ENCODE results near the gene TRAF7.
"Not testable (repeated sequence)": the region's sequence is repeated elsewhere in the genome, so short reads cannot be mapped to it uniquely, and the experiment has no call there.

TRAF7 gene

DNA sequence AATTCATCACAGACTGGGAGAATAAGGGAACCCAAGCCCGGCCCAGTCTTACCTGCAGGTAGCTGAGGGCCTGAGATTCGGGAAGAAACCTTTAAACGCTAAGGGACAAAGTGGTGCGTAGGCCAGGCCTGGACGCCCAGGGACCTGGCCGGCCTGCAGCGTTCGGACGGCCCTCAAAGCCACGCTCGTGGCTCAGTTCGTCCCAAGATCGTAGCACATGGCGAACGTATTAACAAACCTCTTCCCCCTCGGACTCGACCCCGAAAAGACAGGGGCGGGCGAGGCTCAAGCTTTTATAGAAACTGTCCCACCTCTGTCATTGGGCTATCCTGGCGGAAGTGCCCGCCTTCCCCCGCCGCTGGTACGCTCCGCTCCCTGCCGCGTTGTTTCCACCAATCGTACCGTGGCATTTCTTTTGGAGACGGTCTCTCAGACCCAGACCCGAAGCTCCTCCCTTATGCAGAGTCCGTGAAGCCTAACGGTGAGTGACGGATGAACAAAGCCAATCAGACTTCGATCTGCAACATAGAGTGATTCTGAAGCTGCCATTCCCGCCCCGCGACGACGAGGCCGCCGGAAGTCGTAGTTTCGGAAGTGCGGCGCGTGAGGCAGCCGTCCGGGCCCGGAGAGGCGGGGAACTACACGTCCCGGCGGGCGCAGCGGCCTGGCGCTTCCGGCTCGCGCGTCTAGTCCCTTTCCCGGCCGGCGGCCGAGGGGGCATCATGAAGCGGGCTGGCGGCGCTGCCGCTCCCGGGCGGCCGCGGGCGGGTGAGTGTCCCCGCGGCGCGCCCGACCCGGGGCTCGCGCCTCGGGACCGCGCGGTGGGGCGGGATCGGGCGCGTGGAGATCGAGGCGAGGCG is at the start of gene TRAF7:
TRAF7 (plus strand) TSS at position 692 of the 860 bp plus-strand sequence. CDS start 8,139 bp downstream, outside the sequence.
- peak; percentile 99 for DNase-seq

GRCh38 chr16:2106211-2106610 is 49.4 kb upstream of the TRAF7 start:
- not testable (repeated sequence) for DNase-seq

DNA sequence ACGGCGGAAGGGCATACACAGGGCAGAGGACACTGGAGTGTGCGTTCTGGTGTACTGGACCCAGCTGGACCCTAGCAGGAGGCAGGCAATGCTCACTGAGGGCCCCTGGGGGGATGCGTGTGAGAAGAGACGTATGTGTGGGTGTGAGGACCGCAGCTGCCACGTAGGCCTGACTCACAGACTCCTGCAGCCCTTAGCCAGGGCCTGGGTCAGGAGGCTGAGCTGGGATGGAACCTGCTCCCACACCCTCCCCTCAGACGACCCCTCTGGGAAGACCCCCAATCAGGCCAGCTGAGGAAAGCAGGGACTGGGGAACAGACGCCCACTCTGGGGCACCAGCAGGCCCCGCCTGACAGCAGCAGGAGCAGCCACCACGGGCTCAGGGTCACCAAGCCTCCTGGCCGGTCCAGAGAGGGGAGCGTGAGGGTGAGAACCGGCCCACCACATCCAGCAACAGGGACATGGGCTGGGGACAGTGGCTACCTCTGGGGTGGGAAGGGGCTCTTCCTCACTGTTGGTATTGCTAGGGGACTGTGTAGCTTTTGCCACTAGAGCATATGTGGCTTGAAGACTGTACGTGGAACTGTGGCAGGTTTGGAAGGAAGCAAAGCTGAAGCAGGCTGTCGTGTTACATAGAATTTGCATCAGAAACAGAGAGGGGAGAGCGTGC is 48.3 kb upstream of the TRAF7 start:
- not testable (repeated sequence) for DNase-seq

GRCh38 chr16:2107791-2108125 is 47.8 kb upstream of the TRAF7 start:
- DNase-seq: not testable (repeated sequence)

DNA sequence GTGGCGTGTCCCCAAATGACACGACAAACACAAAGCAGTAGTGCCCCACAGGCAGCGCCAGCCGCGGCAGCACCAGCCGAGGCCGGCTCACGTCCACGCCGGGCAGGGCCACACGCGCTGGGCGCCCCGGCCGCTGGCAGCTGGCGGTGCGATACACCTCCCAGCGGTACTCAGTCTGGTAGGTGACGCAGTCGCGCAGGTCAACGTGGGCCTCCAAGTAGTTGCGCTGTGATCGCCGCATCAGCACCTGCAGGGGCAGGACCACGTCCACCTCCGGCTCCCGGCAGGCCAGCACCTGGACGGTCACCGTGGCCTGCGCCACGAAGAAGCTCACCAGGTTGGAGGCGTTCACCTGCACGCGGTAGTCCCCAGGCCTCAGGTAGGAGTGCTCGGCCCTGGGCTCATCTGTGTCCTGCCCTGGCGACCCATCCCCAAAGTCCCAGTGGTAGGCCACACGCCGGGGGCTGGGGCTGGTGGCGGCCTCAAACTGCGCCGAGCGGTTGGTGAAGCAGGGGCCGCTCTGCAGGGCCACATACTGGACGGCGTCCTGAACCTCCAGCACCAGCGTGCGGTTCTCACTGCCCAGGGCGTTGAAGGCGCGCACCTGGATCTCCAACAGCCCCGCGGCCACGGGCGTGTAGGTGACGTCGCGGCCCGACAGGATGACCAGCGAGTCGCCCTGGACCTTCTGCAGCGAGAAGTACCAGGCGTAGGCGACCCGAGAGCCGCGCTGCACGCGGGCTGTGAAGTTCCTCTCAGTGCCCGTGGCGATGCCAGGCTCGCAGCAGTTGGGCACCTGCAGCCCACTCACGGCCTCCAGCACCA is 46.9 kb upstream of the TRAF7 start:
- DNase-seq: not testable (repeated sequence)

DNA sequence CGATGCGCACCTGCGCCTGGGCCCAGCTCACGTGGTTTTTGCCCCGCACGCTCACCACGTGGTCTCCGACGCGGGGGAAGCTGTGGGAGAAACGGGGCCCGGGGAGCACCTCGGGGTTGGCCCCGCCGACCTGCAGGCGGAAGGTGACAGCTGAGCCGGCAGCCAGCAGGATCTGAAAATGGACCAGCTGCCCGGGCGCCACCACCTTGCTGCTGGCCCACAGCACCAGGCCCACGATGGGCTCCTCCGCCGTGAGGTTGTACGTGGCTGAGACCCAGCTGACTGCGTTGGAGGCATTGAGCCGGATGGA is 46.4 kb upstream of the TRAF7 start:
- DNase-seq: not testable (repeated sequence)

- not testable (repeated sequence) for DNase-seq
Observed at GRCh38 chr16:2109872-2110271, 45.7 kb upstream of the TRAF7 start.

DNA sequence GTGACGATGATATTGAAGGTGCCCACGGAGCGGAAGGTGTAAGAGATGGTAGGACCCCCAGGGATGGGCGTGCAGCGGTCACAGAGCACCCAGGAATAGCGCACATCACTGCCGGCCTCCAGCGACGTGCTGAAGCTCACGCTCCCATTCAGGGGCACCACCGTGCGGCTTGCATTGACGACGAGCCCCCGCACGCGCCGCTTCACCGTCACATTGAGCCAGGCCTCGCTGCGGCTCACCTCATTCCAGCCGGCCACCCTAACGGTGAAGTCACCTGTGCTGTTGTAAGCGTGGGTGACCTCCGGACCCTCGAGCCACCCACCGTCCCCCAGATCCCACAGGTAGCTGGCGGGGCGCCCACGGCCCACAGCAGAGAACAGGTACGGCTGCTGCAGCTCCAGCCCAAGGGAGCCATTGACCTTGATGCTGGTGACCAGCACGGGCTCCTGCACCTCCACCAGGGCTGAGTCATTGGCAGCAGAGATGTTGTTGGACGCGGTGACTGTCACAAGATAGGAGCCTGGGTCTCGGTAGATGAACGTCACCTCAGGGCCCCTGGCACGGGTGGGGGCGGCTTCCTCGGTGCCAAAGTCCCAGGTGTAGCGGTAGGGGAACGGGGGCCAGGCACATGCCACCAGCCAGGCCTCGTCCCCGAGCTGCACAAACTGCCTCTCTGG is 45.1 kb upstream of the TRAF7 start:
- DNase-seq: not testable (repeated sequence)

GRCh38 chr16:2111009-2111353 is 44.6 kb upstream of the TRAF7 start:
- DNase-seq: not testable (repeated sequence)

DNA sequence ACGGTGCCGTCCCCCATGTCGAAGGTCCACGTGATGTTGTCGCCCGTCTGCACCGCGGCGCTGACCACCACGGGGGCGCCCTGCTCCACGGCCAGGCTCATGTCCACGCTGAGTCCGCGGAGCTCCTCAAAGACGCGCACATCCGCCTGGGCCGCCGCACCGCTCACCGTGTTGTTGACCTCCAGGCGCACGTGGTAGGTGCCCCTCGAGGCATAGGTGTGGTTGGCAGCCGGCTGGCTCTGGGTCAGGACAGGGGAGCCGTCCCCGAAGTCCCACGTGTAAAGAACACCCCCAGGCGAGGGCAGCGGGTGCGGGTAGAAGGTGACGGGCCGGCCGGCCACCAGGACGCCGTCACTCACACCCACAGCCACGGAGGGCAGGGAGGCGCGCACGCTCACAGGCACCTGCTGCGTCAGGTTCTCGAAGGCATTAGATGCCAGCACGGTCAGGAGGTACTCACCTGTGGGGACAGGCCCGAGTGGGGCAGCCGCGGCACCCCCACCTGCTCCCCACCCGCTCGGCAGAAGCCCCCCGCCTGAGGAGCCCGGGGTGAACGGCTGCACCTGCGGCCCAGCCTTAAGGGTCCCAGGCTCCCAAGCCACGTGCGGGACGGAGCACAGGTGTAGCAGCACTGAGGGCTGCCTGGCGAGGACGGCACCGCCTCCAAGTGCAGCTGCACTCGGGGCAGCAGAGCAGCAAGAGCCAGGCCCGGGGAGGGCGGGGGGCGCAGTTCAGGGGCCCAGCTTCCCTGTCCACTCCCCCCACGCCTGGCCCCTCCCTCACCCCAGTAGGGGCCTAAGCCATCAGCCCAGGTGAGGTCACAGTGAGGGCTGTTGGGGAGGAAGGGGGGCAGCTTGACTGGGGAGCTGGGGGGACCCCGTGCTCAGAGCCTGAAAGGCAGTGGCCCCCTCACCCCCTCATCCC is 43.9 kb upstream of the TRAF7 start:
- not testable (repeated sequence) for DNase-seq

DNA sequence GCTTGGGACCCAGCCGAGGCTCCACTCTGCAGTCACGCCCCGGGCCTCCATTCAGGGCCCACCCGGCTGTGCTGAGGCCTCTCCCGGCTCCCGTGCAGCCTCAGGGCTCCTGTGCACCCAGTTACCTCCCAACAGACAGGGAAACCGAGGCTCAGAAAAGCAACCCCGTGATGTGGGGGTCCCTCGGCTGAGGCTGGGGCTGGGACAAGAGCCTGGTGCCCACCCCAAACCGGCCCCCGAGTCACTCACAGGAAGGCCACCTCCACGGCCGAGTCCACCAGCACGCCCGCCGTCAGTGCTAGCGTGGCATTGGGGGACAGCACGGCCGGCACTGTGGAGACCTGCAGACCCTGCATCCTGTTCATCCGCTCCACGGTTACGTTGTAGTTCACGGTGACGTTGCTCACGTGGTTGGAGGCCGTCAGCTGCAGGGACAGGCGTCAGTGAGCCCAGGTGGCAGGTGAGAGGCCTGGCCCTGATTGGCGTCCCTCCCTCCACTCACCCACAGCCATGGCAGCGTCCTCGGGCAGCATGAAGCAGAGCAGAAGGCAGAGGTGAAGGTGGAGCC is 43.0 kb upstream of the TRAF7 start:
- DNase-seq: not testable (repeated sequence)

- DNase-seq: not testable (repeated sequence)
Observed at GRCh38 chr16:2114225-2114624, 41.4 kb upstream of the TRAF7 start.

DNA sequence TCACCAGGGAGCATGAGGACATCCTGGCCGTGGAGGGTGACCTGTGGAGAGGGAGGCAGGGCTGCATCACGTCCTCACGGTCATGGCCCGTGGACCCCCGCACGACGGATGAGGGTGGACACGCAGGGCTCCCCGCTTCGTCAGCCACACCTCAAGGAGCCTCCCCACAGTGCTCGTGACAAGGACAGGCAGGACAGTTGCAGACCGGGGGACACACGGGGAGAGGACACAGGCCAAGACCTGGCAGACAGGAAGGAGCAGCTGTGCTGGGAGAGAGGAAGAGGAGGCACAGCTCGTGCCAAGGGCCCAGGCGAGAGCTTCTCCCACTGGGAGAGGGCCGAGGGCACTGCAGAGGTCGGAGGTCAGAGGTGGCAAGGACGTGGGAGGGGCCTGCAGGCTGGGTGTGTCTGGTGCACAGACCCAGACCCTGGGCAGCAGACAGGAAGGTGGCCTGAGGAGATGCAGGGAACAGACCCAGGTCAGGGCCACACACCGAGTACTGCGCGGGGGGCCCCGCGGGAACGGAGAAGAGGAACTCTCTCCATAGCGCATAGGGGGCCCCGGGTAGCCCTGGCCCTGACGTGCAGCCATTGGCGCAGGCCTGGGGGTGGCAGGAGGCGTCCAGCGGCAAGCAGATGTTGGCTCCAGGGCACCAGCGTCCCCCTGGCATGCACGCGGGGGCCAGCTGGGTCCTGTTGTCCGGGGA is 40.5 kb upstream of the TRAF7 start:
- DNase-seq: not testable (repeated sequence)

DNA sequence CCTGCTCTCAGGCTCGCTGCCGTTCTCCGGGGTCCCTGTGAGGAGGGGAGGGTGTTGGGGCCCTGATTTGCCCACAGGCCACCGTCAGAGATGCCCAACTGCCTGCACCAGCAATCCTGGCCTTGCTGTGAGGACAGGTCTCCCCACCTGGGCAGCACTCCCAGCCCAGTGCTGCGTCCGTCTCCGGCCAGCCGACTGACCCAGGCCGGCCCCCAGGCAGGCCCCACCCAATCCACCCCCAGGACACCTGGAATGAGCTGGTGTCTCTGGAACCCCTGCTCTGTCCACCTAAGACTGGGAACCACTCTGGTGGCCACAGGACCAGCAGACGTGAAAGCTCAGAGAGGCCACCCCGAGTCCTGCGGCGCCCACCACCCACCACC is 40.0 kb upstream of the TRAF7 start:
- no peak for DNase-seq

DNA sequence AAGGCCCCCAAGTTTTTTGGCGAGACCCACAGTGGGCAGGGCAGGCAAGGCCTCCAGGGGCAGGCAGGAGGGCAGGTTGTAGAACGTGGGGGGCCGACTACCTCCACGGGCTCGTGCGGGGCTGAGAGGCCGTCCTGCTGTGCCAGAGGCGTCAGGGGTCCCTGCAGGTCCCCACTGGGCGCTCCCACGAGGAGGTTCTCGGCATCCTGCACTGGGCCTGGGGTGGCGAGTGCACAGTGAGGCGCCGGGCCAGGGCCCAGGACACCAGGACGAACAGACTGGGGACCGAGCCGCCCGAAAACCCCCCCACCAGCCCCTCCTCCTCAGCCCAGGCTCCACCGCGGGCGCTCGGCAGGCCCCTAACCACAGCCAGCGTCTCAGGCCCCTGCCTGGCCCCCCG is 39.2 kb upstream of the TRAF7 start:
- DNase-seq: not testable (repeated sequence)

GRCh38 chr16:2117341-2117740 is 38.2 kb upstream of the TRAF7 start:
- not testable (repeated sequence) for DNase-seq

DNA sequence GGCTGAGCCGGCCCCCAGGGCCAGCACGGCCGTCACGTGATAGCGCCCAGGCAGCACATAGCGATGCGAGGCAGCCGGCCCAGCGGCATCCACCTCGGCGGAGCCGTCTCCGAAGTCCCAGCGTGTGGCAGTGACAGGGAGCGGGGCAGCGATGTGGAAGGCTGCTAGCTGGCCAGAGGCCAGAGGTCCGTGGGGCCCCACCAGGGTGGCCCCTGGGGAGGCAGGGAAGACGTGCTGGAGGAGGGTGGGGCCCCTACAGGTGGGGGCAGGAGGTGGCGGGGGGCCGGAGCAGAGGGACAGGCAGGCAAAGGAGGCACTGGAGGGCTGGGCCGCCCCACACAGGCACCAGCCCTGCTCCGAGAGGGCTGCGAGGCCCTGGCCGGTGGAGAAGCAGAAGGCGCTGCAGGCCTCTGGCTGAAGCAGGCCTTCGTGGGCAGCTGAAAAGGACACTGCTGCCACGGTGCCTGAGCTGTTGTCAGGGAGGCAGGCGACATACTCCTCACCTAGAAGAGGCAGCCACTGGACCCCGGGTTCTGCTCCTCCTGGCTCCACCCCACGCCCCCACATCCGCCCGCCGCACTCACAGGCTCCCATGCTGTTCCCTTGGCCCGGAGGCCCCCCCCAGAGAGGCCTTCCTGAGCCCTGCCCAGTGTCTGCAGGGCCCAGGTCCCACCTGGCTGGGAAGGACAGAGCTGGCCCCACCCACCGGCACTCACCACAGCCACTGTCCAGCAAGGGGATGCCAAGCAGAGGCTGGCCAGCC is 37.4 kb upstream of the TRAF7 start:
- DNase-seq: not testable (repeated sequence)

GRCh38 chr16:2121325-2121724 is 34.3 kb upstream of the TRAF7 start:
- not testable (repeated sequence) for DNase-seq

- DNase-seq: no peak
Observed at GRCh38 chr16:2121853-2122252, 33.7 kb upstream of the TRAF7 start.

DNA sequence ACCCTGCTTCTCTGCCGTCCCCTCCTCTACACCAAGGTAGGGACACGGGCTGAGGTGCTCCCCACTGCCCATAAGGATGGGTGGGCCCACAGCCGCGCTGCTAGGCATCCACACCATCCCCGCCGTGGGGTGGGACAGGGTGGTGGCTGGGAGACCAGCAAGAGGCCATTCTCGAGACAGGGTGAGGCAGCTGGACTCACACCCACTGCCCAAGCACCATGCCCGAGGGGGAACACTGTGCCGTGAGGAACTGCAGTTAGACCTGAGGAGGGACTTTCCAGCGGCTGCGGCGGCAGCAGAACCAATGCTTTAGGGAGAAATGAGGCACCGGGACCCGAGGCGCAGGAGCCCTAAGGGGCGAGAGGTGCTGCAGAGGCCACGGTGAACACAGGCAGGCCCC is 33.2 kb upstream of the TRAF7 start:
- no peak for DNase-seq

All from activated effector memory CD4-positive, alpha-beta T cell treated with anti-CD3 and anti-CD28 coated beads, Interleukin-2, amount 50 U/mL, for 16 hours (primary cell).